ENCODE measurements around the gene NEUROD4. TPM values are rescaled to one million over a fixed set of nuclear protein-coding genes. Genes with fewer than 3 reads are reported as not detected.
A peak's percentile ranks its signal among the peaks of the same experiment; 100 is the strongest.

Gene NEUROD4
- total and polyA plus RNA-seq, 2 donors (not counting 1 experiment from before 2014, with no cell fraction given): not detected

GRCh38 chr12:54993181-54993835 is 26.5 kb upstream of the NEUROD4 start:
- TF ChIP-seq EZH2 (IDR thresholded peaks at IDR 0.05; ENCODE audit: low read length, missing control alignments): no peak
- TF ChIP-seq CTCF (conservative IDR thresholded peaks at IDR 0.05 in 1 of 2, IDR thresholded peaks at IDR 0.05 in 1 of 2; ENCODE audit: low read depth in 1 of 2, low read length in 2 of 2): peak; percentile 78 to 86
- Histone ChIP-seq H3K79me2 (ENCODE audit: control insufficient read depth, insufficient read depth, low read length) (no peaks in the 10 kb centered on the region), H3K4me2 (ENCODE audit: extremely low read depth, insufficient read depth, low read length) (no peak overlapping the region), H3K4me1 (ENCODE audit: control insufficient read depth, extremely low read depth, insufficient read depth, low read length) (no peaks in the 10 kb centered on the region), H2AFZ (ENCODE audit: low read length) (no peak overlapping the region), H3K27ac (ENCODE audit: insufficient read depth, low read length) (no peak overlapping the region), H3K27me3 (ENCODE audit: control insufficient read depth, insufficient read depth, low read length) (no peaks in the 10 kb centered on the region), H3K9ac (ENCODE audit: insufficient read depth, low read length) (no peak overlapping the region), H3K4me3 (replicated peaks in 1 of 4; ENCODE audit: control extremely low read depth in 1 of 4, insufficient read depth in 1 of 4, low read depth in 3 of 4, low read length in 4 of 4) (no peak overlapping the region), H3K36me3 (ENCODE audit: control insufficient read depth, insufficient read depth, low read length) (no peaks in the 10 kb centered on the region), H3K9me3 (ENCODE audit: control insufficient read depth, insufficient read depth, low read depth, low read length) (no peaks in the 10 kb centered on the region), H4K20me1 (ENCODE audit: control insufficient read depth, extremely low read depth, insufficient read depth, low read length) (no peaks in the 10 kb centered on the region)
- peak; percentile 57 to 68 for DNase-seq (ENCODE audit: low read depth in 2 of 2)

GRCh38 chr12:54996205-54996604 is 23.6 kb upstream of the NEUROD4 start:
- no peak for DNase-seq (ENCODE audit: low read depth in 2 of 2)
- Histone ChIP-seq H3K4me1 (ENCODE audit: control insufficient read depth, extremely low read depth, insufficient read depth, low read length) (no peaks in the 10 kb centered on the region), H3K27ac (ENCODE audit: insufficient read depth, low read length) (no peak overlapping the region), H3K79me2 (ENCODE audit: control insufficient read depth, insufficient read depth, low read length) (no peaks in the 10 kb centered on the region), H3K27me3 (ENCODE audit: control insufficient read depth, insufficient read depth, low read length) (no peaks in the 10 kb centered on the region), H3K36me3 (ENCODE audit: control insufficient read depth, insufficient read depth, low read length) (no peaks in the 10 kb centered on the region), H2AFZ (ENCODE audit: low read length) (no peak overlapping the region), H3K9me3 (ENCODE audit: control insufficient read depth, insufficient read depth, low read depth, low read length) (no peaks in the 10 kb centered on the region), H4K20me1 (ENCODE audit: control insufficient read depth, extremely low read depth, insufficient read depth, low read length) (no peaks in the 10 kb centered on the region), H3K4me2 (ENCODE audit: extremely low read depth, insufficient read depth, low read length) (no peak overlapping the region), H3K9ac (ENCODE audit: insufficient read depth, low read length) (no peak overlapping the region), H3K4me3 (replicated peaks in 1 of 4; ENCODE audit: control extremely low read depth in 1 of 4, insufficient read depth in 1 of 4, low read depth in 3 of 4, low read length in 4 of 4) (no peak overlapping the region)
- no peak for TF ChIP-seq EZH2 (IDR thresholded peaks at IDR 0.05; ENCODE audit: low read length, missing control alignments)
- TF ChIP-seq CTCF (conservative IDR thresholded peaks at IDR 0.05 in 1 of 2, IDR thresholded peaks at IDR 0.05 in 1 of 2; ENCODE audit: low read depth in 1 of 2, low read length in 2 of 2): no peak

GRCh38 chr12:54997929-54998522 is 21.7 kb upstream of the NEUROD4 start:
- Histone ChIP-seq H2AFZ (ENCODE audit: low read length) (no peak overlapping the region), H3K79me2 (ENCODE audit: control insufficient read depth, insufficient read depth, low read length) (no peaks in the 10 kb centered on the region), H3K27ac (ENCODE audit: insufficient read depth, low read length) (no peak overlapping the region), H3K4me1 (ENCODE audit: control insufficient read depth, extremely low read depth, insufficient read depth, low read length) (no peaks in the 10 kb centered on the region), H3K27me3 (ENCODE audit: control insufficient read depth, insufficient read depth, low read length) (no peaks in the 10 kb centered on the region), H3K9ac (ENCODE audit: insufficient read depth, low read length) (no peak overlapping the region), H3K4me3 (replicated peaks in 1 of 4; ENCODE audit: control extremely low read depth in 1 of 4, insufficient read depth in 1 of 4, low read depth in 3 of 4, low read length in 4 of 4) (no peak overlapping the region), H3K4me2 (ENCODE audit: extremely low read depth, insufficient read depth, low read length) (no peak overlapping the region), H3K9me3 (ENCODE audit: control insufficient read depth, insufficient read depth, low read depth, low read length) (no peaks in the 10 kb centered on the region), H4K20me1 (ENCODE audit: control insufficient read depth, extremely low read depth, insufficient read depth, low read length) (no peaks in the 10 kb centered on the region), H3K36me3 (ENCODE audit: control insufficient read depth, insufficient read depth, low read length) (no peaks in the 10 kb centered on the region)
- no peak for DNase-seq (ENCODE audit: low read depth in 2 of 2)
- no peak for TF ChIP-seq CTCF (conservative IDR thresholded peaks at IDR 0.05 in 1 of 2, IDR thresholded peaks at IDR 0.05 in 1 of 2; ENCODE audit: low read depth in 1 of 2, low read length in 2 of 2)
- no peak for TF ChIP-seq EZH2 (IDR thresholded peaks at IDR 0.05; ENCODE audit: low read length, missing control alignments)
